Testis (tissue), 3 donors: ENCODE data around the gene RHBDL1. TPM values are rescaled to one million over a fixed set of nuclear protein-coding genes. Genes with fewer than 3 reads are reported as not detected.
"Not testable (repeated sequence)": the region's sequence is repeated elsewhere in the genome, so short reads cannot be mapped to it uniquely, and the experiment has no call there.

ENCODE experiments used
- DNase-seq: peaks from one replicate; pipeline ENCODE4 v3.0.0-alpha.2; 2019
- H3K27ac ChIP-seq, 2 donors: fragments of 200-600 bp; sonication (generic); one replicate each; pipeline ENCODE4 v1.5.1; 2019
- H3K27me3 ChIP-seq: fragments of 200-600 bp; sonication (generic); one replicate; pipeline ENCODE4 v1.5.1; 2019
- H3K36me3 ChIP-seq: fragments of 200-600 bp; sonication (generic); one replicate; pipeline ENCODE4 v1.5.1; 2017; ENCODE audit warnings: low read depth; ENCODE audit errors: missing control alignments
- H3K4me1 ChIP-seq: fragments of 200-600 bp; sonication (generic); one replicate; pipeline ENCODE4 v1.5.1; 2019
- H3K4me3 ChIP-seq, 2 donors: fragments of 200-600 bp; sonication (generic); one replicate each; pipeline ENCODE4 v1.5.1; 2017 to 2019
- H3K9me3 ChIP-seq: fragments of 200-600 bp; sonication (generic); one replicate; pipeline ENCODE4 v1.5.1; 2017
- CTCF ChIP-seq, 3 experiments: fragments of 450-650 bp in 2 of 3; fragments of 200-600 bp in 1 of 3; sonication (generic) in 1 of 3; IDR thresholded peaks; one replicate each; pipeline ENCODE4 v1.5.1; 2016 to 2019; ENCODE audit warnings: antibody characterized with exemption in 3 of 3, mild to moderate bottlenecking in 2 of 3, moderate library complexity in 1 of 3
- POLR2A ChIP-seq: fragments of 450-650 bp; IDR thresholded peaks from one replicate; pipeline ENCODE4 v1.6.1; 2017; ENCODE audit warnings: antibody characterized with exemption, mild to moderate bottlenecking, moderate library complexity
- WGBS, 2 donors: methylation state at CpG; one replicate each; pipeline ENCODE4 v1.1.5; 2018; 5-methylcytosine and 5-hydroxymethylcytosine counted together
- intact Hi-C: fragments of 100-400 bp; cut with DNase I; formaldehyde crosslinking; loops from one replicate; pipeline ENCODE4 v1.15.1; 2023; ENCODE audit warnings: low total_unique reads
- polyA plus RNA-seq: library from polyadenylated mRNA; stranded (reverse); fragments of 350-450 nt; fragmentation: Illumina TruSeq; extraction: RNeasy Lipid Tissue Mini Kit (QIAGEN cat#74804); gene quantifications from one replicate; pipeline ENCODE4 v1.2.3, GENCODE V29; 2014; ENCODE audit warnings: low read depth, low replicate concordance; ENCODE audit not compliant: insufficient read depth
- total RNA-seq, 2 donors: library from RNA; depleted of rRNA; stranded (reverse); fragments of >200 nt; gene quantifications; one replicate each; pipeline ENCODE4 v1.2.3, GENCODE V29; 2016

The RHBDL1 gene
- total and polyA plus RNA-seq, 3 donors from 2014 or later: 2.1 to 9.8 (median 8.5) TPM

GRCh38 chr16:711084-711483 is 35.6 kb downstream of the RHBDL1 start:
- DNase-seq: no peak
- TF ChIP-seq CTCF (IDR thresholded peaks at IDR 0.05) (no peak), POLR2A (no peak)
- H3K4me3 ChIP-seq: no peak overlapping the region
- H3K9me3 ChIP-seq: no peaks in the 10 kb centered on the region
- 76 to 81% methylated on average over 4 to 12 of the region's 12 CpGs for whole genome bisulfite sequencing, 2 donors
- H3K36me3 ChIP-seq: no peaks in the 10 kb centered on the region
- intact Hi-C loops: no loop called here
- H3K4me1 ChIP-seq: peaks cover 15% of the 10 kb centered on the region
- H3K27ac ChIP-seq: no peak overlapping the region
- no peaks in the 10 kb centered on the region for H3K27me3 ChIP-seq

- Histone ChIP-seq H3K36me3 (no peaks in the 10 kb centered on the region), H3K4me3 (no peak overlapping the region), H3K4me1 (peaks cover 22% of the 10 kb centered on the region), H3K27me3 (no peaks in the 10 kb centered on the region), H3K27ac (no peak overlapping the region), H3K9me3 (no peaks in the 10 kb centered on the region)
- TF ChIP-seq CTCF (IDR thresholded peaks at IDR 0.05) (peak; percentile 57 to 89 (median 82)), POLR2A (no peak)
- peak; percentile 72 for DNase-seq
- 23 to 33% methylated on average over 18 to 25 of the region's 25 CpGs for WGBS, 2 donors
- intact Hi-C loops: no loop called here
Observed at GRCh38 chr16:711548-712320, 36.3 kb downstream of the RHBDL1 start.

GRCh38 chr16:712740-713250 is 37.3 kb downstream of the RHBDL1 start:
- DNase-seq, H3K36me3 ChIP-seq, H3K27me3 ChIP-seq, H3K4me3 ChIP-seq, intact Hi-C loops, H3K9me3 ChIP-seq, H3K27ac ChIP-seq: not testable (repeated sequence)
- H3K4me1 ChIP-seq: peaks cover 22% of the 10 kb centered on the region
- 45 to 58% methylated on average over 6 to 13 of the region's 13 CpGs for WGBS, 2 donors
- peak; percentile 7 to 27 (median 18) for TF ChIP-seq CTCF (IDR thresholded peaks at IDR 0.05)

GRCh38 chr16:714079-714478 is 38.6 kb downstream of the RHBDL1 start:
- no peak for TF ChIP-seq CTCF (IDR thresholded peaks at IDR 0.05)
- TF ChIP-seq POLR2A: no peak
- intact Hi-C loops: no loop called here
- no peaks in the 10 kb centered on the region for H3K9me3 ChIP-seq
- WGBS, 2 donors: 41 to 68% methylated on average over 4 to 11 of the region's 11 CpGs
- no peak overlapping the region for H3K4me3 ChIP-seq
- H3K4me1 ChIP-seq: peaks cover 22% of the 10 kb centered on the region
- H3K27ac ChIP-seq: no peak overlapping the region
- DNase-seq: no peak
- no peaks in the 10 kb centered on the region for H3K27me3 ChIP-seq
- H3K36me3 ChIP-seq: no peaks in the 10 kb centered on the region
